IPS DF 4.7 (cell line): ENCODE measurements around the gene CREB5.
"Not testable (repeated sequence)": the region's sequence is repeated elsewhere in the genome, so short reads cannot be mapped to it uniquely, and the experiment has no call there.

Source experiments
- DNase-seq: peaks from one replicate; pipeline ENCODE4 v3.0.0-alpha.2; 2013; ENCODE audit warnings: low spot score; ENCODE audit errors: extremely low read depth

The CREB5 gene

GRCh38 chr7:28807396-28807994 lies 395.2 kb downstream of the CREB5 start:
- no peak for DNase-seq

GRCh38 chr7:28808796-28809533 lies 396.6 kb downstream of the CREB5 start:
- DNase-seq: no peak

- no peak for DNase-seq
Observed at GRCh38 chr7:28811008-28811407, 398.7 kb downstream of the CREB5 start.

- DNase-seq: no peak
Observed at GRCh38 chr7:28811701-28812430, 399.5 kb downstream of the CREB5 start.

- no peak for DNase-seq
Observed at GRCh38 chr7:28812616-28813015, 400.3 kb downstream of the CREB5 start.

GRCh38 chr7:28813243-28813962 lies 401.1 kb downstream of the CREB5 start:
- no peak for DNase-seq

- DNase-seq: no peak
Observed at GRCh38 chr7:28815369-28815927, 403.1 kb downstream of the CREB5 start.

GRCh38 chr7:28815928-28816373 lies 403.6 kb downstream of the CREB5 start:
- DNase-seq: no peak

- no peak for DNase-seq
Observed at GRCh38 chr7:28818996-28819395, 406.7 kb downstream of the CREB5 start.

- no peak for DNase-seq
Observed at GRCh38 chr7:28823582-28823981, 411.3 kb downstream of the CREB5 start.

- DNase-seq: not testable (repeated sequence)
Observed at GRCh38 chr7:28825817-28826448, 413.6 kb downstream of the CREB5 start.

GRCh38 chr7:28830846-28831245 lies 418.5 kb downstream of the CREB5 start:
- no peak for DNase-seq

- DNase-seq: no peak
Observed at GRCh38 chr7:28832669-28833068, 420.4 kb downstream of the CREB5 start.

- no peak for DNase-seq
Observed at GRCh38 chr7:28835800-28836199, 423.5 kb downstream of the CREB5 start.

- no peak for DNase-seq
Observed at GRCh38 chr7:28836716-28837115, 424.4 kb downstream of the CREB5 start.

GRCh38 chr7:28837216-28837615 lies 424.9 kb downstream of the CREB5 start:
- DNase-seq: no peak

GRCh38 chr7:28840592-28840995 lies 428.3 kb downstream of the CREB5 start:
- no peak for DNase-seq

GRCh38 chr7:28841766-28842165 lies 429.4 kb downstream of the CREB5 start:
- no peak for DNase-seq

GRCh38 chr7:28842769-28843295 lies 430.5 kb downstream of the CREB5 start:
- no peak for DNase-seq

GRCh38 chr7:28845106-28845505 lies 432.8 kb downstream of the CREB5 start:
- DNase-seq: no peak

- no peak for DNase-seq
Observed at GRCh38 chr7:28847176-28847575, 434.9 kb downstream of the CREB5 start.
